Measurements from ENCODE around the gene MMRN2.

DNA sequence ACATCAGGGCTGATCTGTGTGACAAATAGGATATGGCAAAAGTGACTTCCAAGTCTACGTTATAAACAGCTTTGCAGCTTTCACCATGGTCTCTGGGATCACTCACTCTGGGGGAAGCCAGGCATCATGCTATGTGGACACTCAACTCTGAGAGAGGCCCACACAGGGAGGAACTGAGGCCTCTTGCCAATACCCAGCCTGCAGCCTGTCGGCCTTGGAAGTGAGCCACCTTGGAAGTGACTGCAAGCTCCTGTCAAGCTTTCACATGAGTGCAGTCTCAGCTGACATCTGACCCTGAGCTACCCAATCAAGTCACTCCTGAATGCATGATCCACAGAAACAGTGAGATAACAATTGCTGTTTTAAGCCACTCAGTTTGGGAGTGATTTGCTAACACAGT lies 56.5 kb downstream of the MMRN2 start:
- no peak for TF ChIP-seq FOXP1 (CRISPR knock-in tag; IDR thresholded peaks at IDR 0.05; ENCODE audit: borderline replicate concordance)
- TF ChIP-seq, protein P1, sequence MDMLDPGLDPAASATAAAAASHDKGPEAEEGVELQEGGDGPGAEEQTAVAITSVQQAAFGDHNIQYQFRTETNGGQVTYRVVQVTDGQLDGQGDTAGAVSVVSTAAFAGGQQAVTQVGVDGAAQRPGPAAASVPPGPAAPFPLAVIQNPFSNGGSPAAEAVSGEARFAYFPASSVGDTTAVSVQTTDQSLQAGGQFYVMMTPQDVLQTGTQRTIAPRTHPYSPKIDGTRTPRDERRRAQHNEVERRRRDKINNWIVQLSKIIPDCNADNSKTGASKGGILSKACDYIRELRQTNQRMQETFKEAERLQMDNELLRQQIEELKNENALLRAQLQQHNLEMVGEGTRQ (CRISPR knock-in tag; IDR thresholded peaks at IDR 0.05), result no peak
- TF ChIP-seq ZSCAN18 (CRISPR knock-in tag; IDR thresholded peaks at IDR 0.05), result no peak
- TF ChIP-seq, protein P2, sequence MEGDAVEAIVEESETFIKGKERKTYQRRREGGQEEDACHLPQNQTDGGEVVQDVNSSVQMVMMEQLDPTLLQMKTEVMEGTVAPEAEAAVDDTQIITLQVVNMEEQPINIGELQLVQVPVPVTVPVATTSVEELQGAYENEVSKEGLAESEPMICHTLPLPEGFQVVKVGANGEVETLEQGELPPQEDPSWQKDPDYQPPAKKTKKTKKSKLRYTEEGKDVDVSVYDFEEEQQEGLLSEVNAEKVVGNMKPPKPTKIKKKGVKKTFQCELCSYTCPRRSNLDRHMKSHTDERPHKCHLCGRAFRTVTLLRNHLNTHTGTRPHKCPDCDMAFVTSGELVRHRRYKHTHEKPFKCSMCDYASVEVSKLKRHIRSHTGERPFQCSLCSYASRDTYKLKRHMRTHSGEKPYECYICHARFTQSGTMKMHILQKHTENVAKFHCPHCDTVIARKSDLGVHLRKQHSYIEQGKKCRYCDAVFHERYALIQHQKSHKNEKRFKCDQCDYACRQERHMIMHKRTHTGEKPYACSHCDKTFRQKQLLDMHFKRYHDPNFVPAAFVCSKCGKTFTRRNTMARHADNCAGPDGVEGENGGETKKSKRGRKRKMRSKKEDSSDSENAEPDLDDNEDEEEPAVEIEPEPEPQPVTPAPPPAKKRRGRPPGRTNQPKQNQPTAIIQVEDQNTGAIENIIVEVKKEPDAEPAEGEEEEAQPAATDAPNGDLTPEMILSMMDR (IDR thresholded peaks at IDR 0.05), result no peak
- TF ChIP-seq NFYB (CRISPR knock-in tag; conservative IDR thresholded peaks at IDR 0.05; ENCODE audit: low read depth), result no peak
- no peak for TF ChIP-seq SOX15 (CRISPR knock-in tag; IDR thresholded peaks at IDR 0.05)
- TF ChIP-seq, protein P3, sequence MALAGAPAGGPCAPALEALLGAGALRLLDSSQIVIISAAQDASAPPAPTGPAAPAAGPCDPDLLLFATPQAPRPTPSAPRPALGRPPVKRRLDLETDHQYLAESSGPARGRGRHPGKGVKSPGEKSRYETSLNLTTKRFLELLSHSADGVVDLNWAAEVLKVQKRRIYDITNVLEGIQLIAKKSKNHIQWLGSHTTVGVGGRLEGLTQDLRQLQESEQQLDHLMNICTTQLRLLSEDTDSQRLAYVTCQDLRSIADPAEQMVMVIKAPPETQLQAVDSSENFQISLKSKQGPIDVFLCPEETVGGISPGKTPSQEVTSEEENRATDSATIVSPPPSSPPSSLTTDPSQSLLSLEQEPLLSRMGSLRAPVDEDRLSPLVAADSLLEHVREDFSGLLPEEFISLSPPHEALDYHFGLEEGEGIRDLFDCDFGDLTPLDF (CRISPR knock-in tag; IDR thresholded peaks at IDR 0.05), result no peak
- no peak for TF ChIP-seq IRF2 (CRISPR knock-in tag; IDR thresholded peaks at IDR 0.05; ENCODE audit: borderline replicate concordance, low read depth)
- TF ChIP-seq MAX (CRISPR knock-in tag; IDR thresholded peaks at IDR 0.05), result no peak
